ENCODE data around the gene DCTN4. TPM values are rescaled to one million over a fixed set of nuclear protein-coding genes. Genes with fewer than 3 reads are reported as not detected.
A peak's percentile ranks its signal among the peaks of the same experiment; 100 is the strongest.

Gene DCTN4
- polyA plus RNA-seq (2011; rRNA removed) (34.8 and 38.4 TPM in 2 replicates), polyA plus RNA-seq (2017; fragmentation: RNase III; extraction: RNeasy Plus Mini Kit Qiagen cat#74134 plus additional on column Dnase treatment) (18.7 to 20.9 TPM (median 20.2 TPM) in 3 replicates), polyA minus RNA-seq (2011; rRNA and poly(A)+ RNA removed) (53.6 and 53.8 TPM in 2 replicates)
- polyA plus RNA-seq (2012; cell fraction: cytosol; rRNA removed): 10.0 and 12.3 TPM in 2 replicates
- polyA plus RNA-seq (2012; cell fraction: nucleus; rRNA removed): 10.2 and 15.2 TPM in 2 replicates

- no peaks in the 10 kb centered on the region for H3K9me3 ChIP-seq
- peak within 1 kb of the TSS; percentile 58 for H3K4me3 ChIP-seq
- CTCF ChIA-PET: interaction anchor here (0.5 to 2.2 kb wide), 4 partner anchors 17 to 412 kb away, joined by 3 to 8 read pairs (median 5); partner anchors contain the start of gene SMIM3
- peak within 1 kb of the TSS; percentile 87 for H3K4me2 ChIP-seq
- POLR2A ChIA-PET: interaction anchor here (0.6 to 1.4 kb wide), 9 partner anchors 8 to 494 kb away, joined by 3 to 22 read pairs (median 4); partner anchors contain the start of genes GM2A, RBM22, RPS14 and SMIM3
- FAIRE-seq (peak; percentile 59), DNase-seq (ENCODE audit: low read depth in 1 of 2, low spot score in 1 of 2) (peak; percentile 98 to 99), ATAC-seq (peak; percentile 95 to 98)
- H3K27ac ChIP-seq: peak within 1 kb of the TSS; percentile 91 to 93
- WGBS (ENCODE audit: missing lambda C conversion rate): 2% methylated on average over 50 of the region's 51 CpGs
- H3K4me1 ChIP-seq: peaks cover 11% of the 10 kb centered on the region
- TF ChIP-seq KDM5A (IDR thresholded peaks at IDR 0.05) (peak; percentile 81), HOXB5 (CRISPR knock-in tag; IDR thresholded peaks at IDR 0.05) (no peak; the same call in none of the 2 replicates), HEYL (CRISPR knock-in tag; IDR thresholded peaks at IDR 0.05) (no peak), RFX5 (IDR thresholded peaks at IDR 0.05) (peak; percentile 43; the same call in 1 of the 2 replicates), ZFP36 (IDR thresholded peaks at IDR 0.05; ENCODE audit: borderline replicate concordance, partially characterized antibody) (no peak), JUN (IDR thresholded peaks at IDR 0.05) (peak; percentile 25 to 86; a peak in 3 of 5 replicates), EHF (CRISPR knock-in tag; IDR thresholded peaks at IDR 0.05) (no peak), PHF8 (IDR thresholded peaks at IDR 0.05; ENCODE audit: borderline replicate concordance, low read depth) (peak; percentile 50; the same call in 1 of the 2 replicates), KDM1A (IDR thresholded peaks at IDR 0.05; ENCODE audit: low read depth) (no peak), RARB (CRISPR knock-in tag; IDR thresholded peaks at IDR 0.05) (no peak), RCOR1 (IDR thresholded peaks at IDR 0.05; ENCODE audit: low read depth, low read length) (no peak), SREBF2 (IDR thresholded peaks at IDR 0.05) (no peak), JUNB (IDR thresholded peaks at IDR 0.05) (no peak), CBX8 (IDR thresholded peaks at IDR 0.05) (no peak), NPAS2 (CRISPR knock-in tag; IDR thresholded peaks at IDR 0.05; ENCODE audit: borderline replicate concordance) (no peak), FOSL2 (IDR thresholded peaks at IDR 0.05) (no peak), FOSL2 (CRISPR knock-in tag; IDR thresholded peaks at IDR 0.05) (peak; percentile 73), FOSB (CRISPR knock-in tag; IDR thresholded peaks at IDR 0.05) (no peak), USF2 (IDR thresholded peaks at IDR 0.05) (peak; percentile 98), ELK1 (IDR thresholded peaks at IDR 0.05; ENCODE audit: low read depth, low read length) (no peak), POLR2A (IDR thresholded peaks at IDR 0.05; ENCODE audit: low read length) (peak; percentile 66), GATA3 (IDR thresholded peaks at IDR 0.05; ENCODE audit: borderline replicate concordance) (peak; percentile 23; the same call in 1 of the 2 replicates), RNF2 (IDR thresholded peaks at IDR 0.05; ENCODE audit: borderline replicate concordance, low read depth) (no peak), CHD4 (IDR thresholded peaks at IDR 0.05; ENCODE audit: borderline replicate concordance) (no peak), MAFK (IDR thresholded peaks at IDR 0.05; ENCODE audit: partially characterized antibody) (no peak), MYC (IDR thresholded peaks at IDR 0.05; ENCODE audit: borderline replicate concordance, low read length) (no peak), TP53 (CRISPR knock-in tag; IDR thresholded peaks at IDR 0.05) (0 out of 2 replicates have a peak, but pooled peaks have one; percentile 15), FOXS1 (CRISPR knock-in tag; IDR thresholded peaks at IDR 0.05) (peak; percentile 26; the same call in 1 of the 2 replicates), EHMT2 (IDR thresholded peaks at IDR 0.05; ENCODE audit: low read depth) (no peak), HDAC2 (IDR thresholded peaks at IDR 0.05) (no peak), EP300 (IDR thresholded peaks at IDR 0.05) (no peak), ZSCAN20 (CRISPR knock-in tag; IDR thresholded peaks at IDR 0.05) (0 out of 2 replicates have a peak, but pooled peaks have one; percentile 34), CEBPB (IDR thresholded peaks at IDR 0.05) (no peak), BHLHE40 (IDR thresholded peaks at IDR 0.05; ENCODE audit: low read depth, low read length) (peak; percentile 75)
- TF ChIP-seq, protein P1, sequence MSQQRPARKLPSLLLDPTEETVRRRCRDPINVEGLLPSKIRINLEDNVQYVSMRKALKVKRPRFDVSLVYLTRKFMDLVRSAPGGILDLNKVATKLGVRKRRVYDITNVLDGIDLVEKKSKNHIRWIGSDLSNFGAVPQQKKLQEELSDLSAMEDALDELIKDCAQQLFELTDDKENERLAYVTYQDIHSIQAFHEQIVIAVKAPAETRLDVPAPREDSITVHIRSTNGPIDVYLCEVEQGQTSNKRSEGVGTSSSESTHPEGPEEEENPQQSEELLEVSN (IDR thresholded peaks at IDR 0.05; ENCODE audit: borderline replicate concordance, low read depth): peak; percentile 94
- TF ChIP-seq, protein P2, sequence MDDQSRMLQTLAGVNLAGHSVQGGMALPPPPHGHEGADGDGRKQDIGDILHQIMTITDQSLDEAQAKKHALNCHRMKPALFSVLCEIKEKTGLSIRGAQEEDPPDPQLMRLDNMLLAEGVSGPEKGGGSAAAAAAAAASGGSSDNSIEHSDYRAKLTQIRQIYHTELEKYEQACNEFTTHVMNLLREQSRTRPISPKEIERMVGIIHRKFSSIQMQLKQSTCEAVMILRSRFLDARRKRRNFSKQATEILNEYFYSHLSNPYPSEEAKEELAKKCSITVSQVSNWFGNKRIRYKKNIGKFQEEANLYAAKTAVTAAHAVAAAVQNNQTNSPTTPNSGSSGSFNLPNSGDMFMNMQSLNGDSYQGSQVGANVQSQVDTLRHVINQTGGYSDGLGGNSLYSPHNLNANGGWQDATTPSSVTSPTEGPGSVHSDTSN (IDR thresholded peaks at IDR 0.05): peak; percentile 97
- TF ChIP-seq, protein P3, sequence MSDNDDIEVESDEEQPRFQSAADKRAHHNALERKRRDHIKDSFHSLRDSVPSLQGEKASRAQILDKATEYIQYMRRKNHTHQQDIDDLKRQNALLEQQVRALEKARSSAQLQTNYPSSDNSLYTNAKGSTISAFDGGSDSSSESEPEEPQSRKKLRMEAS (IDR thresholded peaks at IDR 0.05): peak; percentile 93
- TF ChIP-seq, protein P4, sequence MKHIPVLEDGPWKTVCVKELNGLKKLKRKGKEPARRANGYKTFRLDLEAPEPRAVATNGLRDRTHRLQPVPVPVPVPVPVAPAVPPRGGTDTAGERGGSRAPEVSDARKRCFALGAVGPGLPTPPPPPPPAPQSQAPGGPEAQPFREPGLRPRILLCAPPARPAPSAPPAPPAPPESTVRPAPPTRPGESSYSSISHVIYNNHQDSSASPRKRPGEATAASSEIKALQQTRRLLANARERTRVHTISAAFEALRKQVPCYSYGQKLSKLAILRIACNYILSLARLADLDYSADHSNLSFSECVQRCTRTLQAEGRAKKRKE (CRISPR knock-in tag; IDR thresholded peaks at IDR 0.05; ENCODE audit: low read depth): no peak; the same call in 1 of the 2 replicates
Observed at GRCh38 chr5:150758531-150759333, at the start of gene DCTN4. Gene DCTN4, minus strand, starts transcription at chr5:150759017. Its CDS starts 24 bp downstream, at chr5:150758993.
